Measurements from ENCODE around the gene TRIP12.

DNA sequence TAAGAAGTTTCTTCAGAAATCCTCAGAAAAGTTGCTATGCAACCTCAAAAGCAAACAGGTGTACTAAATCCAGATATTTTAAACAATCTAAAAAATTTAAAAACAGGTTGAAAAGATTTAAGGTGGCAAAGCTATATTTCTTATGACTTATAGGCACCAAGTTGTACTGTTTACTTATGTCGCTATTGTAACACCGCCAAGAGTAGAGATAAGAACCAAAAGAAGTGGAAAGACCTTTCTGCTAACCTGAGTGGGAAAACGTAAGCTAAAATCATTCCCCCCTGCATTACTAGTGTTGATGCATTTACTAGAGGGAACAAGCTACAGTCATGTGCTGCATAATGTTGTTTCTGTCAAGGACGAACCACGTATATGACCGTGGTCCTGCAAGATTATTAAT, 83.1 kb downstream of the TRIP12 start:
- TF ChIP-seq, protein P1, sequence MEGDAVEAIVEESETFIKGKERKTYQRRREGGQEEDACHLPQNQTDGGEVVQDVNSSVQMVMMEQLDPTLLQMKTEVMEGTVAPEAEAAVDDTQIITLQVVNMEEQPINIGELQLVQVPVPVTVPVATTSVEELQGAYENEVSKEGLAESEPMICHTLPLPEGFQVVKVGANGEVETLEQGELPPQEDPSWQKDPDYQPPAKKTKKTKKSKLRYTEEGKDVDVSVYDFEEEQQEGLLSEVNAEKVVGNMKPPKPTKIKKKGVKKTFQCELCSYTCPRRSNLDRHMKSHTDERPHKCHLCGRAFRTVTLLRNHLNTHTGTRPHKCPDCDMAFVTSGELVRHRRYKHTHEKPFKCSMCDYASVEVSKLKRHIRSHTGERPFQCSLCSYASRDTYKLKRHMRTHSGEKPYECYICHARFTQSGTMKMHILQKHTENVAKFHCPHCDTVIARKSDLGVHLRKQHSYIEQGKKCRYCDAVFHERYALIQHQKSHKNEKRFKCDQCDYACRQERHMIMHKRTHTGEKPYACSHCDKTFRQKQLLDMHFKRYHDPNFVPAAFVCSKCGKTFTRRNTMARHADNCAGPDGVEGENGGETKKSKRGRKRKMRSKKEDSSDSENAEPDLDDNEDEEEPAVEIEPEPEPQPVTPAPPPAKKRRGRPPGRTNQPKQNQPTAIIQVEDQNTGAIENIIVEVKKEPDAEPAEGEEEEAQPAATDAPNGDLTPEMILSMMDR (IDR thresholded peaks at IDR 0.05): no peak
- no peak for TF ChIP-seq JUNB (IDR thresholded peaks at IDR 0.05)
